Dendritic cell treated with granulocyte-macrophage colony-stimulating factor and Interleukin-4, amounts not matched to agents 40 ng/mL and 50 ng/mL, for 4 days (primary cell): ENCODE data around the gene STON2.
"Not testable (repeated sequence)": the region's sequence is repeated elsewhere in the genome, so short reads cannot be mapped to it uniquely, and the experiment has no call there.

Experiments used
- H3K27ac Mint-ChIP-seq: one replicate; pipeline ENCODE4 v1.8.0; 2022; ENCODE audit warnings: mild to moderate bottlenecking, mixed read lengths
- H3K27me3 Mint-ChIP-seq: one replicate; pipeline ENCODE4 v1.8.0; 2022; ENCODE audit warnings: mild to moderate bottlenecking, mixed read lengths
- H3K36me3 Mint-ChIP-seq: one replicate; pipeline ENCODE4 v1.8.0; 2022; ENCODE audit warnings: low read depth, mixed read lengths
- H3K4me1 Mint-ChIP-seq: one replicate; pipeline ENCODE4 v1.8.0; 2022; ENCODE audit warnings: low read depth, mixed read lengths
- H3K4me3 Mint-ChIP-seq: one replicate; pipeline ENCODE4 v1.8.0; 2022; ENCODE audit warnings: mild to moderate bottlenecking, moderate library complexity, mixed read lengths
- H3K9me3 Mint-ChIP-seq: one replicate; pipeline ENCODE4 v1.8.0; 2022; ENCODE audit warnings: mixed read lengths
- intact Hi-C: fragments of 100-400 bp; cut with micrococcal nuclease; formaldehyde crosslinking; loops from one replicate; pipeline ENCODE4 v1.15.0; 2022

The STON2 gene

DNA sequence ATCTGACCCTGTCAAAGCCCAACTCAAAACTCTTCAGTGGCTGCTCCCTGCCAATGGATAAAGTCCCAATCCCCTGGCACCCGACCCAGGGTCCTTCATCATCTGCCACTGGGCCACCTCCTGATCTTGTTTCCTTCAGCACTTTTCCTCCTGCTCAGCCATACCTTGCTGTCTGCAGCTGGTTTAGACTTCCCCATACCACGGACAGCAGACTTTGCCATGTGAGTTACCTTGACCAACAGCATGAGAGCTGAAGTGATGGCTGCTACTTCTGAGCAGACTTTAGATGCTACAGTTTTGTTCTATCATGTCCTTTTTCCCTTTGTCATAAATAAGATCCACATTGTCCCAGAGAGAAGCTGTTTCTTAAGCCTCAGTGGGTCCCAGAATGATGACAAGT, 33.3 kb upstream of the STON2 start:
- no peak overlapping the region for H3K4me3 Mint-ChIP-seq

DNA sequence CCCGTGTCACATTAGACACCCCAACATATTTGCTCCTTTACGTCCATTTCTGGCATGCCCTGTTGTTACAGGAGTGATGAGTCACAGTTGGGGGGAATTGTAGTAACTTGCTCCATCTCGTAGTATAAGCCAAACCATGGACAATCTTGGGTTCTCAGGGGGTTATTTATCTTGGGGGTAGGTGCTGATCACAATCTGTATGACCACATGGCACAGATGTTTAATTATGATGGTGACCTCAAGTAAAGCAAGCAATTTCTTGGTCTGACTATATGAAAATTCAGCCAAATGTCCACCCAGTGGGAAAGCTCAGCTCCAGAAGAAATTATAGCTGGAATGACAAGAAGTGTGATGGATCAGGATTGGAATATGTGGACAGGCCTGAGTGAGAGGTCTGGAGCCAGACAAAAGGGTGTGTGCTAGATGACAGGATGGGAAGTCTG, 32.1 kb upstream of the STON2 start:
- H3K36me3 Mint-ChIP-seq = no peaks in the 10 kb centered on the region
- H3K9me3 Mint-ChIP-seq = no peaks in the 10 kb centered on the region
- intact Hi-C loops = loop anchor here (10.0 kb wide), 1 partner anchor 47 kb away; no protein-coding TSS in a partner anchor
- peaks cover 43% of the 10 kb centered on the region for H3K4me1 Mint-ChIP-seq
- peaks cover 75% of the 10 kb centered on the region for H3K27me3 Mint-ChIP-seq
- H3K27ac Mint-ChIP-seq = no peak overlapping the region
- H3K4me3 Mint-ChIP-seq = no peak overlapping the region

More for the DNA sequence above, 33.3 kb upstream of the STON2 start:
- Mint-ChIP-seq H3K27ac (no peak overlapping the region), H3K27me3 (peaks cover 80% of the 10 kb centered on the region), H3K4me1 (peaks cover 37% of the 10 kb centered on the region), H3K9me3 (no peaks in the 10 kb centered on the region), H3K36me3 (no peaks in the 10 kb centered on the region)
- intact Hi-C loops = loop anchor here (10.0 kb wide), 1 partner anchor 49 kb away; no protein-coding TSS in a partner anchor

GRCh38 chr14:81430235-81430634, 30.1 kb upstream of the STON2 start:
- peaks cover 44% of the 10 kb centered on the region for H3K4me1 Mint-ChIP-seq
- H3K4me3 Mint-ChIP-seq = no peak overlapping the region
- H3K9me3 Mint-ChIP-seq = no peaks in the 10 kb centered on the region
- intact Hi-C loops = loop anchor here (10.0 kb wide), 1 partner anchor 45 kb away; no protein-coding TSS in a partner anchor
- peaks cover 9% of the 10 kb centered on the region for H3K36me3 Mint-ChIP-seq
- H3K27ac Mint-ChIP-seq = no peak overlapping the region
- peaks cover 73% of the 10 kb centered on the region for H3K27me3 Mint-ChIP-seq

- Mint-ChIP-seq H3K36me3 (peaks cover 14% of the 10 kb centered on the region), H3K4me1 (peaks cover 45% of the 10 kb centered on the region), H3K27me3 (peaks cover 73% of the 10 kb centered on the region)
- not testable (repeated sequence) for H3K27ac Mint-ChIP-seq, H3K4me3 Mint-ChIP-seq, H3K9me3 Mint-ChIP-seq
- intact Hi-C loops = loop anchor here (10.0 kb wide), 1 partner anchor 45 kb away; no protein-coding TSS in a partner anchor
These were observed 29.6 kb upstream of the STON2 start for GRCh38 chr14:81429749-81430148.

GRCh38 chr14:81429028-81429427, 28.9 kb upstream of the STON2 start:
- intact Hi-C loops = no loop called here
- Mint-ChIP-seq H3K36me3 (peaks cover 16% of the 10 kb centered on the region), H3K4me1 (peaks cover 47% of the 10 kb centered on the region), H3K27me3 (peaks cover 66% of the 10 kb centered on the region), H3K4me3 (no peak overlapping the region), H3K9me3 (no peaks in the 10 kb centered on the region), H3K27ac (no peak overlapping the region)

DNA sequence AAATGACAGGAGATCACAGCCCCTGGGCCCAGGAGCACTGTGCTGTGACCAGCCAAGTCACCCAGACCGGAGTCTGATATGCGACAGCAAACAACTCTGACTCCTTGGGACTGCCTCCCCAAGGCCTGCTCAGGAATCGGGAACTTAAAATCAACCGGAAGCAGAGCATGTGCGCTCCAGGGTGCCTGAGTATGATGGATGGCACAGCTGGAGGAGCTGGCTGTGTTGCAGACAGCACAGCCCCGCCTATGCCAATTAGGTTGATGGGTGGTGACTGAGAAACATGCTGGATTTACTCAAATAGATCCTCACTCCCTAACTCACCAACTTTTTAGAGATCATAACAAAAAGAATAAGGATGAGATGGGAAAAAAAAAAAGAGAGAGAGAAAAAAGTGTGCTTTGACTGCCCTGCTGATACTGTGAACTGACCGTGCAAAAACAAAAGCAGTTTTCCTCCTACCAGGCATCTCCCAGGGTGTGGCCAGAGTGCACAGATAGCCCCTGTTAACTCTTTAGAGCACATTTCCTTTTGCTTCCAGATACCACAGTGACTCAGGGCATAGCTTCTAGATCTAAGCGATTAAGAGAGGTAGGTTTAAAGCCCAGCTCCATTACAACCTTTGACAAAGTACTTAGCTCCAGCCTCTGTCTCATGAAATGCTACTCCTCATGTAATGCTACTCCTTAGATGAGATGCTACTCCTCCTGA, 27.4 kb upstream of the STON2 start:
- H3K4me3 Mint-ChIP-seq = peak overlapping the region; percentile 70
- peaks cover 16% of the 10 kb centered on the region for H3K36me3 Mint-ChIP-seq
- intact Hi-C loops = no loop called here
- H3K27ac Mint-ChIP-seq = peak overlapping the region; percentile 80
- H3K9me3 Mint-ChIP-seq = peaks cover 1% of the 10 kb centered on the region
- peaks cover 50% of the 10 kb centered on the region for H3K4me1 Mint-ChIP-seq
- peaks cover 51% of the 10 kb centered on the region for H3K27me3 Mint-ChIP-seq

DNA sequence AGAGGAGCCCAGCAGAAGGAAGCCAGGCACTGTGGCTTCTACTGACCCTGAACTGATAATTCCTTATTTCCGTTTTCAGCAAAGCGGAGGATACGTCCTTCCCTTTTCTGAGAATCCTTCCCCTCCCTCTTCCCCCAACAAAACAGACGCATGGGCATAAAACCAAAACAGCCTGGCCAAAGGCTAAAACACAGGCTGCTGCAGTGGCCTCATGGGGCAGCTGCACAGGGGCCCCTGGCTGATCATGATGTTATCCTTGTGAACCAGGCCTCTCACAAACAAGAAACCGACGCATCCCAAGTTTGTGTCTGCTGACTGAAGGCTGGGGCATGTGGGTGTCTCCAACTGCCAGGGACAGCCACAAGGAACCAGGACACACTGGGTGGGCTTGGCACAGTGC, 23.4 kb upstream of the STON2 start:
- Mint-ChIP-seq H3K9me3 (peaks cover 14% of the 10 kb centered on the region), H3K27ac (peak overlapping the region; percentile 80), H3K36me3 (peaks cover 39% of the 10 kb centered on the region), H3K4me3 (no peak overlapping the region), H3K27me3 (peaks cover 38% of the 10 kb centered on the region), H3K4me1 (peaks cover 75% of the 10 kb centered on the region)
- intact Hi-C loops = loop anchor here (2.0 kb wide), 2 partner anchors 13 to 23 kb away; partner anchors contain the start of gene STON2

DNA sequence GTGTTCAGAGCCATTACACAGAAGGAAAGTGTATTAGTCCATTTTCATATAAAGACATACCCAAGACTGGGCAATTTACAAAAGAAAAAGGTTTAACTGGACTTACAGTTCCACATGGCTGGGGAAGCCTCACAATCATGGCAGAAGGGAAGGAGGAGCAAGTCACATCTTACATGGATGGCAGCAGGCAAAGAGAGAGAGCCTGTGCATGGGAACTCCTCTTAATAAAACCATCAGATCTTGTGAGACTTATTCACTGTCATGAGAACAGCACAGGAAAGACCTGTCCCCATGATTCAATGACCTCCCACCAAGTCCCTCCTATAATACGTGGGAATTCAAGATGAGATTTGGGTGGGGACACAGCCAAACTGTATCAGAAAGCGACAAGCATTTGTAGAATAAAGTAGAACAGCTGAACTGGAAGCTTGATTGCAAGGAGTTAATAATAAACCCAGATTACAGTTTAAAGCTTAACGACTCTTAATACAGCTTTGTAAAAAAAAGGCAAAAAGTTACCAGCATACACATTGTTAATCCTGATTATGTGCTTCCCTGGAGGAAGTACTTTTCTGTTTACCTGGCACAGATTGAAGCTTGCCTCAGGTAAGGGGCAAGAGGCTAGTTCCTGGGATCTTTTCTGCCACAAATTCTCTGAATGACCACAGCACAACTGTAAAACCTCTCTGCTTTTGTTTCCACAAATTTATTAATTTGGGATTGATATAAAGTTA, 18.1 kb upstream of the STON2 start:
- H3K4me1 Mint-ChIP-seq = peaks cover 78% of the 10 kb centered on the region
- H3K9me3 Mint-ChIP-seq = peaks cover 20% of the 10 kb centered on the region
- peaks cover 35% of the 10 kb centered on the region for H3K27me3 Mint-ChIP-seq
- intact Hi-C loops = no loop called here
- H3K27ac Mint-ChIP-seq = peak overlapping the region; percentile 74
- H3K4me3 Mint-ChIP-seq = no peak overlapping the region
- H3K36me3 Mint-ChIP-seq = peaks cover 46% of the 10 kb centered on the region

GRCh38 chr14:81416981-81417380, 16.9 kb upstream of the STON2 start:
- Mint-ChIP-seq H3K36me3 (peaks cover 59% of the 10 kb centered on the region), H3K4me3 (peak overlapping the region; percentile 33), H3K9me3 (peaks cover 14% of the 10 kb centered on the region), H3K4me1 (peaks cover 77% of the 10 kb centered on the region), H3K27me3 (peaks cover 45% of the 10 kb centered on the region), H3K27ac (peak overlapping the region; percentile 74)
- intact Hi-C loops = no loop called here

GRCh38 chr14:81416194-81416952, 16.2 kb upstream of the STON2 start:
- no peak overlapping the region for H3K4me3 Mint-ChIP-seq
- peaks cover 75% of the 10 kb centered on the region for H3K4me1 Mint-ChIP-seq
- H3K36me3 Mint-ChIP-seq = peaks cover 59% of the 10 kb centered on the region
- intact Hi-C loops = no loop called here
- peak overlapping the region; percentile 74 for H3K27ac Mint-ChIP-seq
- H3K27me3 Mint-ChIP-seq = peaks cover 49% of the 10 kb centered on the region
- peaks cover 7% of the 10 kb centered on the region for H3K9me3 Mint-ChIP-seq

DNA sequence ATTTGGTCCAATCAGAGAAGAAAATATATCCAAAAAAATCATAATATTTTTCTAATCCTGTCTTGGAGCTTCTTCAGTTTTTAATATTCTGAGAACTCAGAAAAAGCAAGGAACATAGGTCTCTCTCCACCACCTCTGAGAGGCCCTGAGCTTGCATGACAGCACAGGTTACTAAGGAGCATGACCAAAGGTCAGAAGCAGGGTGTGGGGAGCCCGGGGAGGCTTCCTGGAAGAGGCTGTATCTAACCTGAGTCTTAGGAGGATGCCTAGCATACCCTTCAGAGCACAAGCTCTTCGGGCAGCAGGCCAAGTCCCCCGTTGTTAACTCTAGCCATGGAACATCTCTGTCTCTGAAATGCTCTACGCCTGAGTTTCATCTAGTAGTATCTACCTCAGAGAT, 15.7 kb upstream of the STON2 start:
- Mint-ChIP-seq H3K27me3 (peaks cover 54% of the 10 kb centered on the region), H3K9me3 (peaks cover 6% of the 10 kb centered on the region), H3K4me3 (no peak overlapping the region), H3K4me1 (peaks cover 74% of the 10 kb centered on the region), H3K27ac (peak overlapping the region; percentile 74), H3K36me3 (peaks cover 60% of the 10 kb centered on the region)
- intact Hi-C loops = no loop called here

- H3K4me3 Mint-ChIP-seq = no peak overlapping the region
- intact Hi-C loops = no loop called here
- H3K27ac Mint-ChIP-seq = peak overlapping the region; percentile 43
- peaks cover 6% of the 10 kb centered on the region for H3K9me3 Mint-ChIP-seq
- peaks cover 63% of the 10 kb centered on the region for H3K4me1 Mint-ChIP-seq
- peaks cover 51% of the 10 kb centered on the region for H3K27me3 Mint-ChIP-seq
- peaks cover 50% of the 10 kb centered on the region for H3K36me3 Mint-ChIP-seq
These were observed 14.0 kb upstream of the STON2 start for GRCh38 chr14:81414123-81414522.

- H3K27ac Mint-ChIP-seq = no peak overlapping the region
- intact Hi-C loops = no loop called here
- H3K4me1 Mint-ChIP-seq = peaks cover 58% of the 10 kb centered on the region
- H3K27me3 Mint-ChIP-seq = peaks cover 57% of the 10 kb centered on the region
- no peak overlapping the region for H3K4me3 Mint-ChIP-seq
- H3K9me3 Mint-ChIP-seq = peaks cover 3% of the 10 kb centered on the region
- peaks cover 44% of the 10 kb centered on the region for H3K36me3 Mint-ChIP-seq
These were observed 12.7 kb upstream of the STON2 start for GRCh38 chr14:81412779-81413178.
